ENCODE measurements around the gene HYAL1. TPM values are rescaled to one million over a fixed set of nuclear protein-coding genes. Genes with fewer than 3 reads are reported as not detected.

HYAL1 gene
- total RNA-seq, 3 donors from 2014 or later: 3.5 to 16.1 (median 4.8) TPM

GRCh38 chr3:50304601-50305000 is 1.2 kb upstream of the HYAL1 start:
- Histone ChIP-seq H3K27me3 (no peaks in the 10 kb centered on the region), H3K36me3 (no peaks in the 10 kb centered on the region), H3K9me3 (peaks cover 0 to 9% of the 10 kb centered on the region in 2 donors), H3K27ac (no peak overlapping the region), H3K4me3 (no peak overlapping the region), H3K4me1 (peaks cover 0 to 5% of the 10 kb centered on the region in 2 donors)
- DNase-seq (ENCODE audit: low spot score in 2 of 2): no peak
- intact Hi-C loops (cut with DNase I; ENCODE audit: low total_unique reads): no loop called here
- TF ChIP-seq POLR2A (IDR thresholded peaks at IDR 0.05) (no peak), CTCF (IDR thresholded peaks at IDR 0.05) (no peak), POLR2AphosphoS5 (IDR thresholded peaks at IDR 0.05) (no peak)

- Histone ChIP-seq H3K36me3 (no peaks in the 10 kb centered on the region), H3K9me3 (no peaks in the 10 kb centered on the region), H3K27ac (peak overlapping the region; percentile 67 to 88), H3K27me3 (no peaks in the 10 kb centered on the region), H3K4me1 (peaks cover 5 to 11% of the 10 kb centered on the region in 2 donors), H3K4me3 (peak overlapping the region; percentile 12 to 56 (median 24))
- TF ChIP-seq POLR2A (IDR thresholded peaks at IDR 0.05): no peak
- TF ChIP-seq POLR2AphosphoS5 (IDR thresholded peaks at IDR 0.05): no peak
- TF ChIP-seq CTCF (IDR thresholded peaks at IDR 0.05): no peak
- intact Hi-C loops (cut with DNase I; ENCODE audit: low total_unique reads): no loop called here
- DNase-seq (ENCODE audit: low spot score in 2 of 2): no peak
These were observed 1.0 kb downstream of the HYAL1 start for GRCh38 chr3:50302095-50303012.

- no peak for DNase-seq (ENCODE audit: low spot score in 2 of 2)
- Histone ChIP-seq H3K27ac (peak overlapping the region; percentile 91 to 94), H3K27me3 (no peaks in the 10 kb centered on the region), H3K4me3 (peak overlapping the region in 1 of 3 donors; percentile 92), H3K9me3 (no peaks in the 10 kb centered on the region), H3K36me3 (no peaks in the 10 kb centered on the region), H3K4me1 (peaks cover 5 to 11% of the 10 kb centered on the region in 2 donors)
- intact Hi-C loops (cut with DNase I; ENCODE audit: low total_unique reads): no loop called here
- TF ChIP-seq POLR2A (IDR thresholded peaks at IDR 0.05): no peak
- TF ChIP-seq CTCF (IDR thresholded peaks at IDR 0.05): no peak
- TF ChIP-seq POLR2AphosphoS5 (IDR thresholded peaks at IDR 0.05): no peak
These were observed 2.6 kb downstream of the HYAL1 start for GRCh38 chr3:50300681-50301254.

- no peaks in the 10 kb centered on the region for H3K27me3 ChIP-seq
- H3K36me3 ChIP-seq: no peaks in the 10 kb centered on the region
- no peaks in the 10 kb centered on the region for H3K9me3 ChIP-seq
- H3K4me3 ChIP-seq: peak overlapping the region; percentile 34 to 92 (median 62)
- intact Hi-C loops (cut with DNase I; ENCODE audit: low total_unique reads): loop anchor here (5.0 kb wide), 2 partner anchors 868 to 1037 kb away; no protein-coding TSS in a partner anchor
- no peak for DNase-seq (ENCODE audit: low spot score in 2 of 2)
- peak overlapping the region; percentile 91 to 94 for H3K27ac ChIP-seq
- H3K4me1 ChIP-seq: peaks cover 5 to 11% of the 10 kb centered on the region in 2 donors
- TF ChIP-seq CTCF (IDR thresholded peaks at IDR 0.05) (no peak), POLR2A (IDR thresholded peaks at IDR 0.05) (no peak), POLR2AphosphoS5 (IDR thresholded peaks at IDR 0.05) (no peak)
These were observed 3.3 kb downstream of the HYAL1 start for GRCh38 chr3:50299929-50300680.

Data from breast epithelium (tissue), 4 donors.